G401 (cell line): Measurements from ENCODE around the gene CDK13. TPM values are rescaled to one million over a fixed set of nuclear protein-coding genes. Genes with fewer than 3 reads are reported as not detected.

Experiments used
- DNase-seq: peaks from one replicate; pipeline ENCODE4 v3.0.0-alpha.2; 2015; ENCODE audit warnings: low spot score
- in situ Hi-C: cut with HindIII; loops from 2 replicates; pipeline ENCODE4 v1.10.0; 2016; ENCODE audit warnings: low sequenced_read_pairs, mixed read lengths
- total RNA-seq: library from RNA; depleted of rRNA; stranded (reverse); fragments of >200 nt; shearing (Covaris generic); gene quantifications from 2 replicates; pipeline ENCODE4 v1.2.3, GENCODE V29; 2014

Gene CDK13
- total RNA-seq, 1 experiment from 2014 or later = 25.2 TPM

DNA sequence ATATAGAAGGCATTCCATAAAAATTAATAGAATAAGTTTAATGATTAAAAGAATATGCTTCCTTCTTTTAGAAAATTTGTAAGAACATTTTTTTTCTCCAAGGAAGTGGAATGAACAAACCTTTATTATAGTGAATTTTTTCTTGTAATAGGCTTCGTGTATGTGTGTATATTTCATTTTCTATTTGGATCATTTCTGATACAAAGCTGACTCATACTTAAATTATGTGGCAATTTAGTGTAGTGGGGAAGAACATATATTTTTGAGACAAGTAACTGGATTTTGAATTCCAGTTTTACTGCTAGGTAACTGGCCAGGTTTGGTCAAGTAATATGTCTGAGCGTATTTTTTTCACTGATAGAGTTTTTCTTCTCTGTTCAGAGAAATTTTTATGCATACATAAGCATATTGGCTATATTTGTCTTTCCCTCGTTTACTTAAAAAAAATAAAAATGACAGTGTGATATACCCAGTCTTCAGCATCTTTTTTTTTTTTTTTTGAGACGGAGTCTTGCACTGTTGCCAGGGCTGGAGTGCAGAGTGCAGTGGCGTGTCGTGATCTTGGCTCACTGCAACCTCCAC lies 50.8 kb downstream of the CDK13 start:
- in situ Hi-C loops = no loop called here
- no peak for DNase-seq

DNA sequence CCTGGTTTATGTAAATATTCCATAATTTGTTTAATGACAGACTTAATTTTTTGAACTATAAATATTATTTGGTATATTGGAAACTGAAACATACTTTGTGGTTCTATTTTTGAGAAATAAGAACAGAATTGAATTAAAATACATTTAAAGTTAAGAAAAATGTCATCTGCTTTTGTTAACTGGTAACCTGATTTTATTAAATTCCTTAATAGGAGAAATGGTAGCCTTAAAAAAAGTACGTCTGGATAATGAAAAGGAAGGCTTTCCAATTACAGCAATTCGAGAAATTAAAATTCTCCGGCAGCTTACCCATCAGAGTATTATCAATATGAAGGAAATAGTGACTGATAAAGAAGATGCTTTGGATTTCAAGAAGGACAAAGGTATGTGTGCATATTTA lies 51.6 kb downstream of the CDK13 start:
- DNase-seq = no peak
- in situ Hi-C loops = no loop called here

DNA sequence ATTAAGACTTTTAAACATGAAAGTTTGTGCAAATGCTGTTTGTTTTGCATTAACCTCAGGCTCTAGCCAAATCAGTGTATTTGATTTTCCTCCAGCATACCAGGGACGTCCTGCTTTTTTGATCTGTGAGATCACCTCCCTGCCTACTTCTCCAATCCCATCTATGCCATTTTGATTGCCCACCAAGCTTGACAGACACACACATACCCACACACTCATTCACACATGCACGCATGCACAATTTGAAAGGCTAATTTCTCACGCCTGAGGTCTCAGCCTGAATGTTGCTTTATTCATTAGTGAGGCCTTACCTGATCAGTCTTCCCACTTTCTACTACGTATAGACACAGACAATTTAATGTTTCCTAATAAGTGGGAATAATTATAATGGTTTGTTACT lies 53.5 kb downstream of the CDK13 start:
- no peak for DNase-seq
- in situ Hi-C loops = no loop called here

DNA sequence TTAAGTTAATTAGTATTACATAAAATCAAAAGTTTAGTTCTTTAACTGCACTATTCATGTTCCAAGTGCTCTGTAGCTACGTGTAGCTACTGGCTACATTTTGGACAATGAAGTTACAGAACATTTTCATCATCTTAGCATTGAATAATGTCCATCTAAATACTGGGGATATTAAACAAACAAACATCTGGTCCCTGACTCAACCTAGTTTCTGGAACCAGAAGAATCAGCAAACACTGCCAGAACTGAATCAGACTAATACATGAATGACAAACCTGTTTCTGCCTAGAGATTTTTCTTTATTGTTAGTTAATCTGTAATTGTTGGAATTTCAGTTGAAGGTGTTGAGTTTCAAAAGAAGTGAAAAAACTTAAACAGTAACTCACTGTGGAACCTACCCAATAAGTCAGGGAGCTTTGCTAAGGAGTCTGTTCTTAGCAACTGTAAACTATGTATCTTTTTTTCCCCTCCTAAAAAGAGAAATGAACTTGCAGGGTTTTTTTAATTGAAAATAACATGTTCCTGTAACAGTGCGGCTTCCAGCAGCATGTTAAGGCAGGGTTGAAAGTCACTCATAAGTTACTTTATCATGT lies 58.3 kb downstream of the CDK13 start:
- DNase-seq = no peak
- in situ Hi-C loops = no loop called here

DNA sequence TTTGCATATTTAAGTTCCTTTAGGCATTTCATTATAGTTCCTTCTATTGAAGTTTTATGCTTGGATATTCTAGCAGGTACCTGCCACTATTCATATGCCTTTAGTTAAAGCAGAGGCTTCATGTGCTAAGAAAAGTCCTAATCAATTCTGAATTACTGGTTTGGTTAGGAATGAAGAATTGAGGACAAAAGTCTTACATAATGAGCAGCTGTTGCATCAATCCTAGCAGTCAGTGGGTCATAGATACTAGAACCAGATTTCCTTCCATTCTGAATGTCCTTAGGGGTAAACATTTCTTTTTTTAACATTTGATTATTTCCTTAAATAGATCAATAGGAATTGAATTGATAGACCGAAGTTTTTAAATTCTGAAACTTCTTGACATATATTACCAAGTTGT lies 59.2 kb downstream of the CDK13 start:
- in situ Hi-C loops = no loop called here
- no peak for DNase-seq

DNA sequence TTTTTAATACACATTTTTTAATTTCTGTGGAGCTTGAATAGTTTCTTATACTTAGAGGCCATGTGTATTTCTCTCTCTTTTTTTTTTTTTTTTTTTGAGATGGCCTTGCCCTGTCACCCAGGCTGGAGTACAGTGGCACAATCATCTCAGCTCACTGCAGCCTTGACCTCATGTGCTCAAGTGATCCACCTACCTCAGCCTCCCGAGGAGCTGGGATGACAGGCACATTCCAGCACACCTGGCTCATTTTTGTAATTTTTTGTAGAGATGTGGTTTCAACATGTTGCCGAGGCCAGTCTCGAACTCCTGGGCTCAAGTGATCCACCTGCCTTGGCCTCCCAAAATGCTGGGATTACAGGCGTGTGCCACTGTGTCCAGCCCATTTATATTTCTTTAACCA lies 64.3 kb downstream of the CDK13 start:
- no peak for DNase-seq
- in situ Hi-C loops = no loop called here

DNA sequence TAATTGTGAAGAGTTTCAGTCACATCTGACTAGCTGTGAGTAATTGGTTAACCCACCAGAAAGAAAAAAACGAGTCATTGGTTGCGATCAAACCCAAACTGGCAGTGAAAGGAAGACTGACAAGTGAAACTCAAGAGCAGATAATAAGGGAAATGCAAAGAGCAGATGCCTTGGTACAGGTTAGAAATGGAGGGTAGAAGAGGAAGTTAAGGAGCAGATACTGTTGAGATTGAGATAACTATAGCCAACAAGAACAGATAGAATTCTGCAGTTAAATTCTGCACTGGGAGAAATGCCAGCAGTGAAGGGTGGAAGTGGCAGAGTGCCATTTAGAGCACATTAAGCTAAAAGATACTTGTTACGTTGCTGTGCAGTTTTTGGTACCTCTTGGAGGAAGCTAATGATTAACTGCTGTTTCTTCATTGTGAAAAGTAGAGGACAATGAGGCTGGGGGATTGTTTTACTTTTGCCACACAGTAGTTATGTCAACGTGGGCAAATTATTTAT lies 65.8 kb downstream of the CDK13 start:
- DNase-seq = peak; percentile 75
- in situ Hi-C loops = no loop called here

DNA sequence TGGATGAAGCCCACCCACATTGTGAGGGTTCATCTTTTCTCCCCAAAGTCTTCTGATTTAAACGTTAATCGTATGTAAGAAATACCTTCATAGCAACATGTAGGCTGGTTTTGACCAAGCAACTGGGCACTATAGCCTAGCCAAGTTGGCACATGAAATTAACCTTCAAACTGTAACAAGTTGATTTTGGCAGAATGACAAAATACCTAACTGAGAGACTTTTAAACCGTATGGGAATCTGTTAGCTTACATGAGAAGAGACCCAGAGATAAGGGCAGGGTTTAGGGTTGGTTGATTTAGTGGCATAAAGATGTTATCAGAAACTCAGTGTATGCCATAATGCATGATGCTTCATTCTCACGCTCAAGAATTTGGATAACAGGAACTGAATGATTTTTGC lies 69.5 kb downstream of the CDK13 start:
- in situ Hi-C loops = no loop called here

DNA sequence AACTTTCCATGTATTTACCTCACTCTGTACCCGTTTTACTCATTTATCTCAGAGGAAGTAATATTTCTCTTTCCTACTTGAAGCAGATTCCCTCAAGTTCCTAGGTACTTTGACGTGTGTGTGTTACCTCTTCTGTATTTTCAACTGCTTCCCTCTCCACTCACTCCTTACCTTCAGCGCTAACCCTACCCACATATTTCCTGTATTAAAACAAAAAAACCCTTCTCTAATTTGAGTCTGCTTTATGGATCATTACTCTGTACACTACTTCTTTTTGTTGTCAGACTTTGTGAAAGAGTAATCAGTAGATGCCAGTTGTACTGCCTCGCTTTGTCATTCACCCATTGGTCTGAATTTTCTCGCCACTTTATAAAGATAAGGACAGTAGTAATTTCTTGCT lies 74.0 kb downstream of the CDK13 start:
- in situ Hi-C loops = no loop called here
- DNase-seq = no peak

More for the DNA sequence above, 69.5 kb downstream of the CDK13 start:
- no peak for DNase-seq

DNA sequence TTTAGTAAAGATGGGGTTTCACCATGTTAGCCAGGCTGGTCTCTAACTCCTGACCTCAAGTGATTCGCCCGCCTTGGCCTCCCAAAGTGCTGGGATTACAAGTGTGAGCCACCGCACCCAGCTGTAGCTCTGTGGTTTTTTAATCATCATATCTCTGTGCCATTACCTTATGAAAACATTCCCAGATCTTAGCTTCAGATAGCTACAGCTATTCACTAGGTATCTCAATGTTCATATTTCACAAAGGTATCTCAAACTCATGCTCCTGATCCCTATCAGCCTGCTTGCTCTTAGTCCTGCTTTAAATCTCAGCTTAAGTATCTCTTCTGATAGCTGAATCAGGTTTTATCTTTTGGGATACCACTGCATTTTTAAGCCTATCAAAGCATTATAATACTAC lies 74.8 kb downstream of the CDK13 start:
- in situ Hi-C loops = no loop called here
- DNase-seq = no peak

DNA sequence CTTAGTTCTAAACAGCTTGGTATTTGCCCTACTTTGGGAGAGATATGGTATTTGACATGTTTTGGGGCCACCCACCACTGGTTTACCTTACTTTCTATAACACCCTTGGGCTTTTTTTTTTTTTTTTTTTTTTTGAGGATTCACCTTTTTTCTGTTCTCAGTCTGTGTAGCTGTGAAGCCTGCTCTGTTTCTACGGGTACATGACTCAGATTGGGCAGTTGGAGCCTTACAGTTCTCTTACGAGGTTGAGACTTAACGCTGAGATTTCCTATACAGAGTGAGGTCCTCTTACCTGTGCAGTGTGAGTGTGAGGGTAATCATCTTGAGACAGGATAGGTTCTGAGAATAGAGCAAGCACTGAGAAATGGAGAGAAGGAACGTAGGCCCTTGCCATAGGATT lies 77.5 kb downstream of the CDK13 start:
- in situ Hi-C loops = no loop called here
- no peak for DNase-seq

DNA sequence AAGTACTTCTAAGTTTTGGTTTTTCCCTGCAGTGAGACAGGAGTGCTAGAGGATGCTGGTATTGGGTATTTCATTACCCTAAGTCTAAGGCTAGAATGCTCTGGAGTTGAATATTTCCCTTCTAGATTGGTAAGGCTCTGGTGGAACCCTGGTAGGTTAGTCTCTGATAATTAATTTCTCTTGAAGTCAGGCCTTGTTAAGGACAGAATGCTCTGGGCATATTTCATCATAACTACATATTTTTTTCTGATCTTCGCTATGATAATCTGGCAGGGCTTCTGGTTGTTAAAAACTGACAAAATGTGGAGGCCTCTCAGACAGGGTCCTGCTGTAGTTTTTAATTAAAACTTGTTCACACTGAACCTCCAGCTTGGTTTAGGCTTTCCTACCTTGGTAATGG lies 83.8 kb downstream of the CDK13 start:
- in situ Hi-C loops = no loop called here
- DNase-seq = no peak

DNA sequence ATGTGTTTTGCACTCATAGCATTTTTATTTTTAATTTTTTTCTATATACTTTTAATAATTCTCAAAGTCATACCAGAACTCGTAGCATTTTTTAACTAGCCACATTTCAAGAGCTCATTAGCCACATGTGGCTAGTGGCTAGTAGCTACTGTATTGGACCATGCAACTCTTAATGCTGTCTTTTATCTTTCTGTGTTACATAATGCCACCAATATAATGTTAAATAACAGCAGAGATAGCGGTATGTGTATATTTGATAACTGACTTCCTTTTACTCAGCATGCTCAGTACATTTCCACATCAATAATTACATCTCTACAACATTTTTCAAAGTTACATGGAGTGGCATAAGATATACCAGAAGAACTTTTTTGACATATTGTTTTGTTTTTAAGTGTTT lies 91.4 kb downstream of the CDK13 start:
- in situ Hi-C loops = no loop called here

DNA sequence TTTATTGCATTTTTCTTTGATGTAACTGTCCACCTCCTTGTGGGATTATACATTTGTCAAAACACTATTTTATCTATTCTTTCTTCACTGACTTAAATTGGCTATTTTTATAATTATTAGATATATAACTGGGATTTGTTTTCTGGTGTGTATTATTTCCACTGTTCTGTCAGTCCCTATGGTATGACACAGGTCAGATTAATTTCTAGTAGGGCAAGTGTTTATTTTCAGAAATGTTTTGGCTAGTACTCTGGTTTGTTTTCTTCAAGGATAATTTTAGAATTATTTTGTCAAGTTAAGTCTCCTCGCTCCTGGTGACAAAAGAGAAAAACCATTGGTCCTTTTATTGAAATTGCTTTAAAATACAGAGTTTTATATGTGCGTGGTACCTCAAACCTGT lies 93.1 kb downstream of the CDK13 start:
- no peak for DNase-seq
- in situ Hi-C loops = no loop called here

More for the DNA sequence above, 91.4 kb downstream of the CDK13 start:
- no peak for DNase-seq

DNA sequence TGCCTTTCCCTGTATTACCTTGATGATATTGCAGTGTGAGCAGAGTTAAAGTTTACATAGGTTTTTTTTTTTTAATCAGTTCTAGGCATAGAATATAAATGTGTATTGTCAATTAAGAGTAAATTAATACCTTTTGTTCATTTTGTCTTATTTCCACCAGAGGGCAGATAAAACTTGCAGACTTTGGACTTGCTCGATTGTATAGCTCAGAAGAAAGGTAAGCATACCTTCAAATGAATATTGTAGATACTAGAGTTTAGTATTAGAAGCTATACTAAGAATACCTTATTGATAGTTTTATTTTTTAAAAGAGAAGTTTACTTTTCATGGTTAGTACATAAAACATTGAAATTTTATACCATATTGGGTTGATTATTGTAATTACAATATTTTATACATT lies 97.6 kb downstream of the CDK13 start:
- no peak for DNase-seq
- in situ Hi-C loops = no loop called here

DNA sequence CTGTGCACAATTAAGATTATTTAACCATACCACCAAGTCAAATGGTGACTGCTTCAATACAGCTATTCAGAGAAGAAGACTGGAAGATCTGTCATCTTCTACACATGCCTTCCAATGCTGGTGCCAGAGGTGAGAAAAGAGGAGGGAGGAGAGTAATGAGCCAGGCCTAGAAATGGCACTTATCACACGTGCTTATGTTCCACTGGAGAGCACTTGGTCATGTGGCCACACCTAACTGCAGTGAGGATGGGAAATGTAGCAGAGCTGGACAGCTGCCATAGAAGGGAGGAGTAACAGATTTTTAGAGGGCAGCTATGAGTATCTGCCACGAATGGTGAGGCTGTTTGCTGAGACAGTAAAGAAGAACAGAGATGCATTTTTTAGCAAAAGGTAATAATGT lies 107.2 kb downstream of the CDK13 start:
- in situ Hi-C loops = no loop called here
- peak; percentile 43 for DNase-seq

DNA sequence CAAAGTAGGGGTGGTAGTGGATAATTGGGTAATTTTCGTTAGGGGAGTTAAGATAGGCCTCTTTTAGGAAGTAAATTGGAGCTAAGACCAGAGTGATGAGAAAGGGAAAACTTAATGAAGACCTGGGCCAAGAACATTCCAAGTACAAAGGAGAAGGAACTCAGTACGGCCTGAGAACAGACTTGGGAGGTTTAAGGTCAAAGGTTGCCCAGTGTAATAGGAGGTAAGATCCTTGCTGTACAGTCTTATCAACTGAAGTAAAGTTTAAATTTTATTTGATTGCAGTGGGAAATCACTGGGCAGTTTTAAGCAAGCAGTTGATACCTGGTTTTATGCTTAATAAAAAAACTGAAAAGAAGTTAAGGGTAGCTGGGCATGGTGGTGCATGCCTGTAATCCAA lies 108.0 kb downstream of the CDK13 start:
- DNase-seq = no peak
- in situ Hi-C loops = no loop called here

DNA sequence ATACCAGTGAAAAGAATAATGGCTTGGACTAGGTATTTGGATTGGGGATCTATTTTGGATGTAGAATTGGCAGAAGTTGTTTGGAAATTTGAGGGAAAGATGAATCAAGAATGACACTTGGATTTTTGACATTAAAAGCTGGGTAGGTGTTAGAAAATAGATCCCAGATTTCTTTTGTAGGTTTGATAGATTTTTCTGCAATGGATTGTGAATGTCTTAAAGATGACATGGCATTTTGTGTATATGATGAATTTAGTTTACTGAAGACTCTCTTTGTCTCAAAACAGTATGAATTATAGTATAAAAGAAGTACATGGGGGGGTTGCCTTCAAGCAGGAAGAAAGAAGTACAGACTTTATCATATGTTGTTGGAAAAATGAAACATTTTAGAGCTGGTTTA lies 108.6 kb downstream of the CDK13 start:
- no peak for DNase-seq
- in situ Hi-C loops = no loop called here

DNA sequence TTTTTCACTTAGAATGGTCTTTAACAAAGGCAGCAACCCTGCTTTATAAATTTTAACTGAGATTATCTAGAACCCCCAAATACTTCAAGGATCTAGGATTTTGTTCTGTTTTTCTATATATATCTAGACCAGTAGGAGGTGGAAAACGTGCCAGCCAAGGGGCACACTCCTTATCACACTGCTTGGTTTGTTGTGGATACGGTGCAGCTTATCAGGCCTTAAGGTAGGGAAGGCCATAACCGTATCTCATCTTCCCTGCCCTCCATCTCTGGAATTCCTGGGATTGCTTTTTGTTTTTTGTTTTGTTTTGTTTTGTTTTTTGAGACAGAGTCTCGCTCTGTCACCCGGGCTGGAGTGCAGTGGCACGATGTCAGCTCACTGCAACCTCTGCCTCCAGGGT lies 109.0 kb downstream of the CDK13 start:
- in situ Hi-C loops = no loop called here
- no peak for DNase-seq

DNA sequence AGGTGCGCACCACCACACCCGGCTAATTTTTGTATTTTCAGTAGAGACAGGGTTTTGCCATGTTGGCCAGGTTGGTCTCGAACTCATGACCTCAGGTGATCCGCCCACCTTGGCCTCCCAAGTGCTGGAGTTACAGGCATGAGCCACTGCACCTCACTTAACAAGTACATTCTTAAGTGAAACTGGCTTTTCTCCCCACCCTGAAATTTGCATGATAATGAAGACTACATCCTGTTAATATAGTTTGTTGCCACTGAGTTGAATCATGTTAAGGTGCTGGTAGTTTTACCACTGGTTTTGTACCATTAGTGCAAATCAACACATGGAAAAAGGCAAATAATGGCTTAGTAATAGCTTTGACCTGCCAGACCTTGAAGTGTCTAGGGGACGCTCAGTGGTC lies 122.2 kb downstream of the CDK13 start:
- in situ Hi-C loops = no loop called here
- no peak for DNase-seq

DNA sequence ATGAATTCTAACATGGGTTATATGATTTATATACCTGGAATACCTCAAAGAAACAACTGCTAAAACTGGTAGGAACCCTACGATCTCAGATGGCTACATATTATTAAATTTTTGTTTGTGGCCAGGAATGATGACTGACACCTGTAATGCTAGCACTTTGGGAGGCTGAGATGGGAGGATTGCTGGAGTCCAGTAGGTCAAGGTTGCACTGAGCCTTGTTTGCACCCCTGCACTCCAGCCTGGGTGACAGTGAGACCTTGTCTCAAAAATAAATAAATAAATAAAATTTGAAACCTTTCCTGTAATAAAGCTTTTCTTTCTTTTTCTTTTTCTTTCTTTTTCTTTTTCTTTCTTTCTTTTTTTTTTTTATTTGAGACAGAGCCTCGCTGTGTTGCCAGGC lies 123.2 kb downstream of the CDK13 start:
- in situ Hi-C loops = no loop called here
- no peak for DNase-seq
